ENCODE measurements around the gene SPTAN1.
A peak's percentile ranks its signal among the peaks of the same experiment; 100 is the strongest.

Gene SPTAN1

GRCh38 chr9:128632486-128632885 lies 80.1 kb downstream of the SPTAN1 start:
- in situ Hi-C loops (cut with HindIII; ENCODE audit: low pct_unique_long_range_greater_than_20kb, low sequenced_read_pairs) = no loop called here
- DNase-seq (ENCODE audit: low read depth in 1 of 2, low spot score in 1 of 2) = no peak
- TF ChIP-seq JUND (IDR thresholded peaks at IDR 0.05; ENCODE audit: low read depth) = no peak

- DNase-seq (ENCODE audit: low read depth in 1 of 2, low spot score in 1 of 2) = no peak
- in situ Hi-C loops (cut with HindIII; ENCODE audit: low pct_unique_long_range_greater_than_20kb, low sequenced_read_pairs) = no loop called here
- TF ChIP-seq JUND (IDR thresholded peaks at IDR 0.05; ENCODE audit: low read depth) = no peak
Observed at GRCh38 chr9:128633057-128633456, 80.7 kb downstream of the SPTAN1 start.

GRCh38 chr9:128633601-128634000 lies 81.2 kb downstream of the SPTAN1 start:
- in situ Hi-C loops (cut with HindIII; ENCODE audit: low pct_unique_long_range_greater_than_20kb, low sequenced_read_pairs) = no loop called here
- no peak for DNase-seq (ENCODE audit: low read depth in 1 of 2, low spot score in 1 of 2)

GRCh38 chr9:128634111-128634510 lies 81.7 kb downstream of the SPTAN1 start:
- in situ Hi-C loops (cut with HindIII; ENCODE audit: low pct_unique_long_range_greater_than_20kb, low sequenced_read_pairs) = no loop called here
- no peak for DNase-seq (ENCODE audit: low read depth in 1 of 2, low spot score in 1 of 2)
- TF ChIP-seq JUND (IDR thresholded peaks at IDR 0.05; ENCODE audit: low read depth) = no peak

More at GRCh38 chr9:128633601-128634000, 81.2 kb downstream of the SPTAN1 start:
- TF ChIP-seq JUND (IDR thresholded peaks at IDR 0.05; ENCODE audit: low read depth) = no peak

GRCh38 chr9:128634651-128635262 lies 82.4 kb downstream of the SPTAN1 start:
- no peak for TF ChIP-seq JUND (IDR thresholded peaks at IDR 0.05; ENCODE audit: low read depth)
- no peak for DNase-seq (ENCODE audit: low read depth in 1 of 2, low spot score in 1 of 2)
- in situ Hi-C loops (cut with HindIII; ENCODE audit: low pct_unique_long_range_greater_than_20kb, low sequenced_read_pairs) = no loop called here

- peak; percentile 77 to 96 for DNase-seq (ENCODE audit: low read depth in 1 of 2, low spot score in 1 of 2)
- peak; percentile 97 for TF ChIP-seq JUND (IDR thresholded peaks at IDR 0.05; ENCODE audit: low read depth)
- in situ Hi-C loops (cut with HindIII; ENCODE audit: low pct_unique_long_range_greater_than_20kb, low sequenced_read_pairs) = no loop called here
Observed at GRCh38 chr9:128635266-128636023, 83.1 kb downstream of the SPTAN1 start.

- in situ Hi-C loops (cut with HindIII; ENCODE audit: low pct_unique_long_range_greater_than_20kb, low sequenced_read_pairs) = no loop called here
- peak; percentile 91 to 92 for DNase-seq (ENCODE audit: low read depth in 1 of 2, low spot score in 1 of 2)
- no peak for TF ChIP-seq JUND (IDR thresholded peaks at IDR 0.05; ENCODE audit: low read depth)
Observed at GRCh38 chr9:128636024-128636390, 83.6 kb downstream of the SPTAN1 start.

- TF ChIP-seq JUND (IDR thresholded peaks at IDR 0.05; ENCODE audit: low read depth) = no peak
- DNase-seq (ENCODE audit: low read depth in 1 of 2, low spot score in 1 of 2) = peak in 1 of 2 experiments; percentile 54
- in situ Hi-C loops (cut with HindIII; ENCODE audit: low pct_unique_long_range_greater_than_20kb, low sequenced_read_pairs) = no loop called here
Observed at GRCh38 chr9:128636556-128637530, 84.5 kb downstream of the SPTAN1 start.

GRCh38 chr9:128637656-128638055 lies 85.3 kb downstream of the SPTAN1 start:
- no peak for TF ChIP-seq JUND (IDR thresholded peaks at IDR 0.05; ENCODE audit: low read depth)
- DNase-seq (ENCODE audit: low read depth in 1 of 2, low spot score in 1 of 2) = no peak
- in situ Hi-C loops (cut with HindIII; ENCODE audit: low pct_unique_long_range_greater_than_20kb, low sequenced_read_pairs) = no loop called here

- in situ Hi-C loops (cut with HindIII; ENCODE audit: low pct_unique_long_range_greater_than_20kb, low sequenced_read_pairs) = no loop called here
- TF ChIP-seq JUND (IDR thresholded peaks at IDR 0.05; ENCODE audit: low read depth) = no peak
- DNase-seq (ENCODE audit: low read depth in 1 of 2, low spot score in 1 of 2) = no peak
Observed at GRCh38 chr9:128638580-128638979, 86.2 kb downstream of the SPTAN1 start.

GRCh38 chr9:128640603-128641002 lies 88.2 kb downstream of the SPTAN1 start:
- in situ Hi-C loops (cut with HindIII; ENCODE audit: low pct_unique_long_range_greater_than_20kb, low sequenced_read_pairs) = no loop called here
- DNase-seq (ENCODE audit: low read depth in 1 of 2, low spot score in 1 of 2) = no peak
- no peak for TF ChIP-seq JUND (IDR thresholded peaks at IDR 0.05; ENCODE audit: low read depth)

GRCh38 chr9:128642675-128643245 lies 90.4 kb downstream of the SPTAN1 start:
- DNase-seq (ENCODE audit: low read depth in 1 of 2, low spot score in 1 of 2) = peak in 1 of 2 experiments; percentile 50
- in situ Hi-C loops (cut with HindIII; ENCODE audit: low pct_unique_long_range_greater_than_20kb, low sequenced_read_pairs) = no loop called here
- TF ChIP-seq JUND (IDR thresholded peaks at IDR 0.05; ENCODE audit: low read depth) = no peak
